IMR-90 (cell line): Measurements from ENCODE around the gene EML6. TPM values are rescaled to one million over a fixed set of nuclear protein-coding genes. Genes with fewer than 3 reads are reported as not detected.

Source experiments
- ATAC-seq: fragments of 200-7000 bp; cut with Tn5 transposase; 2 replicates; pipeline ENCODE4 v1.9.1; 2020; ENCODE audit warnings: low read depth, mild to moderate bottlenecking, moderate library complexity
- BruUV-seq: library from RNA; stranded (reverse); fragments of 400-500 nt; replicated peaks from 2 replicates; lab custom pipeline; 2021; lab: Mats Ljungman, UMichigan
- CTCF ChIA-PET: fragments of 300-600 bp; formaldehyde crosslinking; extraction: SDS; loops from one replicate; lab custom pipeline; 2021; ENCODE audit warnings: antibody characterized with exemption; lab: Yijun Ruan, JAX
- POLR2A ChIA-PET: fragments of 300-600 bp; sonication (Branson Sonifier 250); formaldehyde crosslinking; loops from one replicate; lab custom pipeline; 2022; ENCODE audit warnings: antibody characterized with exemption; ENCODE audit not compliant: unreplicated experiment; lab: Charles Lee
- DNase-seq: peaks from one replicate; pipeline ENCODE4 v3.0.0; 2013
- H2AFZ ChIP-seq: replicated peaks from 2 replicates; pipeline ENCODE3; 2013; ENCODE audit warnings: low read length, mild to moderate bottlenecking; ENCODE audit not compliant: poor library complexity
- H2AK5ac ChIP-seq: 2 replicates; pipeline ENCODE4 v1.6.1; 2013; ENCODE audit warnings: low read depth, low read length, inconsistent platforms
- H2AK9ac ChIP-seq: replicated peaks from 2 replicates; pipeline ENCODE3; 2013; ENCODE audit warnings: mild to moderate bottlenecking, low read depth, low read length, moderate library complexity; ENCODE audit not compliant: poor library complexity
- H2BK120ac ChIP-seq: 2 replicates; pipeline ENCODE4 v1.6.1; 2013; ENCODE audit warnings: low read depth, low read length, inconsistent platforms
- H2BK15ac ChIP-seq: 3 replicates; pipeline ENCODE4 v1.6.1; 2013; ENCODE audit warnings: low read depth, low read length, inconsistent platforms
- H2BK20ac ChIP-seq: 2 replicates; pipeline ENCODE4 v1.6.1; 2013; ENCODE audit warnings: low read depth, mild to moderate bottlenecking, inconsistent platforms, low read length, moderate library complexity
- H2BK5ac ChIP-seq: 2 replicates; pipeline ENCODE4 v1.6.1; 2013; ENCODE audit warnings: mild to moderate bottlenecking, low read depth, low read length, inconsistent platforms; ENCODE audit not compliant: poor library complexity, severe bottlenecking
- H3K14ac ChIP-seq: replicated peaks from 2 replicates; pipeline ENCODE4 v1.6.1; 2013; ENCODE audit warnings: low read depth, low read length, inconsistent platforms
- H3K18ac ChIP-seq: 2 replicates; pipeline ENCODE4 v1.6.1; 2013; ENCODE audit warnings: low read depth, low read length, control low read depth
- H3K23ac ChIP-seq: 2 replicates; pipeline ENCODE4 v1.6.1; 2013; ENCODE audit warnings: low read depth, low read length, inconsistent platforms
- H3K27ac ChIP-seq: 2 replicates; pipeline ENCODE4 v1.5.1; 2013; ENCODE audit warnings: mild to moderate bottlenecking, control low read depth, low read length; ENCODE audit not compliant: insufficient read depth
- H3K27me3 ChIP-seq: 2 replicates; pipeline ENCODE4 v1.6.1; 2013; ENCODE audit warnings: low read length; ENCODE audit not compliant: control insufficient read depth, insufficient read depth
- H3K36me3 ChIP-seq: 2 replicates; pipeline ENCODE4 v1.6.1; 2013; ENCODE audit warnings: low read length, mixed read lengths; ENCODE audit not compliant: control insufficient read depth, insufficient read depth
- H3K4ac ChIP-seq: 2 replicates; pipeline ENCODE4 v1.6.1; 2013; ENCODE audit warnings: low read depth, low read length, inconsistent platforms
- H3K4me1 ChIP-seq: 2 replicates; pipeline ENCODE4 v1.6.1; 2013; ENCODE audit warnings: low read length, mixed read lengths; ENCODE audit not compliant: control insufficient read depth, insufficient read depth
- H3K4me2 ChIP-seq: 2 replicates; pipeline ENCODE4 v1.6.1; 2013; ENCODE audit warnings: low read depth, mild to moderate bottlenecking, control low read depth, low read length, moderate library complexity
- H3K4me3 ChIP-seq: 2 replicates; pipeline ENCODE4 v1.5.1; 2013; ENCODE audit warnings: low read depth, mild to moderate bottlenecking, control low read depth, low read length, moderate library complexity; ENCODE audit not compliant: insufficient read depth
- H3K56ac ChIP-seq: 2 replicates; pipeline ENCODE4 v1.6.1; 2013; ENCODE audit warnings: low read length, inconsistent platforms; ENCODE audit not compliant: insufficient read depth; ENCODE audit errors: extremely low read depth
- H3K79me1 ChIP-seq, 2 experiments: 2 replicates each; pipeline ENCODE4 v1.6.1; 2013; ENCODE audit warnings: low read length in 2 of 2, inconsistent platforms in 1 of 2, low read depth in 1 of 2
- H3K9ac ChIP-seq: 2 replicates; pipeline ENCODE4 v1.6.1; 2013; ENCODE audit warnings: low read depth, low read length, control low read depth
- H3K9me1 ChIP-seq: 2 replicates; pipeline ENCODE4 v1.6.1; 2013; ENCODE audit warnings: low read length, inconsistent platforms; ENCODE audit not compliant: insufficient read depth
- H3K9me3 ChIP-seq: 2 replicates; pipeline ENCODE4 v1.6.1; 2013; ENCODE audit warnings: low read length; ENCODE audit not compliant: control insufficient read depth, insufficient read depth
- H4K20me1 ChIP-seq: 2 replicates; pipeline ENCODE4 v1.6.1; 2013; ENCODE audit warnings: low read length, inconsistent platforms; ENCODE audit not compliant: insufficient read depth
- H4K5ac ChIP-seq: 2 replicates; pipeline ENCODE4 v1.6.1; 2013; ENCODE audit warnings: mild to moderate bottlenecking, low read depth, low read length, control low read depth
- H4K8ac ChIP-seq, 2 experiments: 2 replicates each; pipeline ENCODE4 v1.6.1; 2013; ENCODE audit warnings: low read depth in 2 of 2, low read length in 2 of 2, control low read depth in 1 of 2, inconsistent platforms in 1 of 2
- H4K91ac ChIP-seq: 2 replicates; pipeline ENCODE4 v1.6.1; 2013; ENCODE audit warnings: low read depth, low read length, inconsistent platforms; ENCODE audit not compliant: insufficient read depth
- BHLHE40 ChIP-seq: fragments of 150-350 bp; IDR thresholded peaks from 2 replicates; pipeline ENCODE4 v1.6.1; 2016; ENCODE audit warnings: mild to moderate bottlenecking, low read depth, low read length
- CTCF ChIP-seq: conservative IDR thresholded peaks from 2 replicates; pipeline ENCODE4 v1.5.1; 2012; ENCODE audit warnings: mild to moderate bottlenecking, low read depth, low read length, improper control_type of control experiment
- ELK1 ChIP-seq: fragments of 150-350 bp; IDR thresholded peaks from 2 replicates; pipeline ENCODE4 v1.6.1; 2016; ENCODE audit warnings: low read depth, mild to moderate bottlenecking, low read length, moderate library complexity, borderline replicate concordance
- FOS ChIP-seq: fragments of 150-350 bp; IDR thresholded peaks from 2 replicates; pipeline ENCODE4 v1.6.1; 2016; ENCODE audit warnings: low read depth, low read length
- MAFK ChIP-seq: IDR thresholded peaks from 2 replicates; pipeline ENCODE4 v1.6.1; 2012; ENCODE audit warnings: low read depth, low read length, improper control_type of control experiment
- MAZ ChIP-seq: IDR thresholded peaks from 2 replicates; pipeline ENCODE4 v1.6.1; 2012; ENCODE audit warnings: low read depth, mild to moderate bottlenecking, low read length, improper control_type of control experiment, moderate library complexity, borderline replicate concordance
- NFE2L2 ChIP-seq: fragments of 150-350 bp; IDR thresholded peaks from 2 replicates; pipeline ENCODE4 v1.6.1; 2016; ENCODE audit warnings: low read depth, mild to moderate bottlenecking, low read length
- POLR2A ChIP-seq: IDR thresholded peaks from 2 replicates; pipeline ENCODE4 v1.6.1; 2012; ENCODE audit warnings: mild to moderate bottlenecking, low read depth, low read length
- RAD21 ChIP-seq: IDR thresholded peaks from 2 replicates; pipeline ENCODE4 v1.6.1; 2012; ENCODE audit warnings: low read length, improper control_type of control experiment
- RCOR1 ChIP-seq: IDR thresholded peaks from 2 replicates; pipeline ENCODE4 v1.6.1; 2012; ENCODE audit warnings: mild to moderate bottlenecking, low read length, improper control_type of control experiment; ENCODE audit not compliant: insufficient replicate concordance
- USF2 ChIP-seq: fragments of 150-350 bp; IDR thresholded peaks from 2 replicates; pipeline ENCODE4 v1.6.1; 2017; ENCODE audit warnings: mild to moderate bottlenecking, antibody characterized with exemption, low read length, low read depth
- WGBS, 2 experiments: methylation state at CpG; one replicate each; pipeline versions ENCODE4 v1.1.5 to v1.1.7; 2013; ENCODE audit warnings: missing lambda C conversion rate in 2 of 2; ENCODE audit not compliant: insufficient read length in 1 of 2; ENCODE audit errors: extremely low coverage in 2 of 2; 5-methylcytosine and 5-hydroxymethylcytosine counted together
- dilution Hi-C: fragments of 300-500 bp; cut with HindIII; formaldehyde crosslinking; loops from one replicate; pipeline ENCODE4 v1.14.3; 2018; ENCODE audit warnings: low sequenced_read_pairs; ENCODE audit not compliant: unreplicated experiment
- in situ Hi-C: fragments of 300-500 bp; cut with MboI; formaldehyde crosslinking; loops from 3 replicates; pipeline ENCODE4 v1.14.3; 2019; ENCODE audit warnings: low sequenced_read_pairs, inconsistent platforms, mixed read lengths
- intact Hi-C: fragments of 100-400 bp; cut with micrococcal nuclease; formaldehyde crosslinking; loops from 2 replicates; pipeline ENCODE4 v1.10.0; 2022
- polyA plus RNA-seq, 3 experiments: library from polyadenylated mRNA; depleted of rRNA; stranded (reverse); fragments of >200 nt; gene quantifications; 2 replicates each; pipeline ENCODE4 v1.2.3, GENCODE V29; 2012; ENCODE audit warnings: low replicate concordance in 1 of 3
- total RNA-seq: library from RNA; depleted of rRNA; stranded (reverse); fragments of >200 nt; gene quantifications from 2 replicates; pipeline ENCODE4 v1.2.3, GENCODE V29; 2012

EML6 gene
- total and polyA plus RNA-seq, 2 of the 4 experiments (the other 2 are of a cell fraction) = 0.18 to 0.19 TPM

- no TSS peak for BruUV-seq
- Histone ChIP-seq H4K8ac (no peak overlapping the region), H3K36me3 (no peaks in the 10 kb centered on the region), H4K91ac (no peak overlapping the region), H2BK20ac (no peak overlapping the region), H3K14ac (no peak overlapping the region), H2AFZ (no peak overlapping the region), H3K4ac (no peak overlapping the region), H2BK120ac (no peak overlapping the region), H2BK15ac (no peak overlapping the region), H3K4me3 (no peak overlapping the region), H3K18ac (no peak overlapping the region), H3K56ac (no peak overlapping the region), H3K27ac (no peak overlapping the region), H4K5ac (no peak overlapping the region), H3K27me3 (peaks cover 2% of the 10 kb centered on the region; the same call in 1 of the 2 replicates), H3K9me3 (peaks cover 2% of the 10 kb centered on the region; the same call in 1 of the 2 replicates), H3K4me1 (peaks cover 10% of the 10 kb centered on the region), H2AK9ac (no peak overlapping the region), H3K9ac (no peak overlapping the region), H3K79me1 (0 out of 4 replicates have a peak, but pooled peaks cover 0 to 2% of the 10 kb centered on the region in 2 experiments), H4K20me1 (no peaks in the 10 kb centered on the region), H3K23ac (no peak overlapping the region), H3K9me1 (peaks cover 7% of the 10 kb centered on the region; the same call in 1 of the 2 replicates), H3K4me2 (no peak overlapping the region), H2BK5ac (no peak overlapping the region), H2AK5ac (no peak overlapping the region)
- dilution Hi-C loops (no loop called here), in situ Hi-C loops (no loop called here), intact Hi-C loops (no loop called here)
- 80% methylated on average over 1 of the region's 15 CpGs; no CpG with 5 or more reads in 1 of the 2 experiments for WGBS, 2 experiments
- no peak for TF ChIP-seq ELK1
- TF ChIP-seq POLR2A = no peak
- no peak for TF ChIP-seq MAFK
- TF ChIP-seq RCOR1 = no peak
- TF ChIP-seq NFE2L2 = no peak
- no peak for TF ChIP-seq RAD21
- no peak for TF ChIP-seq CTCF
- TF ChIP-seq FOS = no peak
- TF ChIP-seq BHLHE40 = no peak
- no peak for TF ChIP-seq USF2
- no peak for TF ChIP-seq MAZ
- ATAC-seq (no peak), DNase-seq (no peak)
- POLR2A ChIA-PET = interaction anchor here (0.5 to 0.6 kb wide), 2 partner anchors 36 to 258 kb away, joined by 3 to 5 read pairs; no protein-coding TSS in a partner anchor
- CTCF ChIA-PET = no interaction called here
Measured at GRCh38 chr2:54941248-54941984, 218.0 kb downstream of the EML6 start.
